OCI-LY3 (cell line): Measurements from ENCODE around the gene KRTAP26-1.

Experiments
- CTCF ChIP-seq: fragments of 200-600, 300-600 bp; sonication (generic); IDR thresholded peaks from 2 replicates; pipeline ENCODE4 v1.5.1; 2014; ENCODE audit warnings: antibody characterized with exemption, low read length, low read depth
- EZH2phosphoT487 ChIP-seq: fragments of 200-600 bp; shearing (Covaris generic); IDR thresholded peaks from 2 replicates; pipeline ENCODE4 v1.6.1; 2018; ENCODE audit warnings: antibody characterized with exemption, mixed run types, low read depth

- TF ChIP-seq CTCF (no peak), EZH2phosphoT487 (no peak)
These were observed 49.0 kb downstream of the KRTAP26-1 start for GRCh38 chr21:30271156-30271555.
